ENCODE measurements around the gene PLPPR3. TPM values are rescaled to one million over a fixed set of nuclear protein-coding genes. Genes with fewer than 3 reads are reported as not detected.
"Not testable (repeated sequence)": the region's sequence is repeated elsewhere in the genome, so short reads cannot be mapped to it uniquely, and the experiment has no call there.

PLPPR3 gene
- total and polyA plus RNA-seq, 2 experiments from 2014 or later, result 65.7 to 88.2 TPM

- H3K9me3 ChIP-seq (ENCODE audit: low read depth), result no peaks in the 10 kb centered on the region
- no peak for DNase-seq (ENCODE audit: low read depth in 1 of 2, low spot score in 1 of 2)
- TF ChIP-seq CTCF (IDR thresholded peaks at IDR 0.05; ENCODE audit: low read depth, low read length), result no peak
- no peaks in the 10 kb centered on the region for H3K36me3 ChIP-seq
- peaks cover 33% of the 10 kb centered on the region for H3K27me3 ChIP-seq
- no peak overlapping the region for H3K27ac ChIP-seq
- H3K4me1 ChIP-seq (ENCODE audit: low read depth), result no peaks in the 10 kb centered on the region
- H3K4me3 ChIP-seq, result no peak overlapping the region
These were observed 24.2 kb upstream of the PLPPR3 start for GRCh38 chr19:845707-846521.

DNA sequence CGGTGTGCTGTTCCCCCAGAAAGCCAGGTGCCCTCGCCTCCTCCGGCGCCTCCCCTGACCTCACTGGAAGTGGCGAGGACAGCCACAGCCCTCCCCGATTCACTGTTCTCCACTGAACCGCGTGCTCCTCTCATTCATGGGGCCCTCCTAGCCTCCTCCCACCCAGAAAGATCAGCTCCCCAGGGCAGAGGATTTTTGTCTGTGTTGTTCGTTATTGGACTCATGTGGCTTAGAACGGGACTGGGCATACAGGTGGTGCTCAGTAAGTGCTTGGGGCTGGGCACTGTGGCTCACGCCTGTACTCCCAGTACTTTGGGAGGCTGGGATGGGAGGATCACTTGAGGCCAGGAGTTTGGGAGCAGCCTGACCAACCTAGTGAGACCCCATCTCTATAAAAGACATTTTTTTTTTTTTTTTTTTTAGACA, 22.8 kb upstream of the PLPPR3 start:
- no peaks in the 10 kb centered on the region for H3K4me1 ChIP-seq (ENCODE audit: low read depth)
- no peaks in the 10 kb centered on the region for H3K9me3 ChIP-seq (ENCODE audit: low read depth)
- DNase-seq (ENCODE audit: low read depth in 1 of 2, low spot score in 1 of 2), result no peak
- no peak overlapping the region for H3K4me3 ChIP-seq
- peaks cover 33% of the 10 kb centered on the region for H3K27me3 ChIP-seq
- TF ChIP-seq CTCF (IDR thresholded peaks at IDR 0.05; ENCODE audit: low read depth, low read length), result no peak
- H3K36me3 ChIP-seq, result no peaks in the 10 kb centered on the region
- no peak overlapping the region for H3K27ac ChIP-seq

GRCh38 chr19:843836-844545, 22.2 kb upstream of the PLPPR3 start:
- Histone ChIP-seq H3K36me3 (no peaks in the 10 kb centered on the region), H3K27me3 (peaks cover 33% of the 10 kb centered on the region), H3K27ac (no peak overlapping the region), H3K4me1 (ENCODE audit: low read depth) (no peaks in the 10 kb centered on the region), H3K4me3 (peak overlapping the region; percentile 15), H3K9me3 (ENCODE audit: low read depth) (no peaks in the 10 kb centered on the region)
- no peak for DNase-seq (ENCODE audit: low read depth in 1 of 2, low spot score in 1 of 2)
- TF ChIP-seq CTCF (IDR thresholded peaks at IDR 0.05; ENCODE audit: low read depth, low read length), result no peak

GRCh38 chr19:843180-843835, 21.6 kb upstream of the PLPPR3 start:
- Histone ChIP-seq H3K36me3 (no peaks in the 10 kb centered on the region), H3K27ac (no peak overlapping the region), H3K4me3 (peak overlapping the region; percentile 15), H3K9me3 (ENCODE audit: low read depth) (no peaks in the 10 kb centered on the region), H3K27me3 (peaks cover 33% of the 10 kb centered on the region), H3K4me1 (ENCODE audit: low read depth) (no peaks in the 10 kb centered on the region)
- no peak for TF ChIP-seq CTCF (IDR thresholded peaks at IDR 0.05; ENCODE audit: low read depth, low read length)
- DNase-seq (ENCODE audit: low read depth in 1 of 2, low spot score in 1 of 2), result peak in 1 of 2 donors; percentile 71

DNA sequence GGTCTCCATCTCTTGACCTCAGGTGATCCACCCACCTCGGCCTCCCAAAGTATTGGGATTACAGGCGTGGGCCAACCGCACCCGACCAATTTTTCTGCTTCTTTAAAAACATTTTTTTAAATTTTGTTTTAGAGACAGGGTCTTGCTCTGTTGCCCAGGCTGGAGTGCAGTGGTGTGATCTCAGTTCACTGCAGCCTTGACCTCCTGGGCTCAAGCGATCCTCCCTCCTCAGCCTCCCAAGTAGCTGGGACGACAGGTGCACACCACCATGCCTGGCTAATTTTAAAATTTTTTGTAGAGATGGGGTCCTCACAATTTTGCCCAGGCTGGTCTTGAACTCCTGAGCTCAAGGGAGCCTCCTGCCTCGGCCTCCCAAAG, 21.0 kb upstream of the PLPPR3 start:
- H3K4me1 ChIP-seq (ENCODE audit: low read depth); H3K9me3 ChIP-seq (ENCODE audit: low read depth); H3K36me3 ChIP-seq; DNase-seq (ENCODE audit: low read depth in 1 of 2, low spot score in 1 of 2); H3K27ac ChIP-seq; H3K4me3 ChIP-seq: not testable (repeated sequence)
- H3K27me3 ChIP-seq, result peaks cover 33% of the 10 kb centered on the region

Data from cardiac muscle cell (in vitro differentiated cells and primary cell).